IMR-90 (cell line): Measurements from ENCODE around the gene RAPGEF5.

ENCODE experiments used
- FOS ChIP-seq: fragments of 150-350 bp; IDR thresholded peaks from 2 replicates; pipeline ENCODE4 v1.6.1; 2016; ENCODE audit warnings: low read depth, low read length
- POLR2A ChIP-seq: IDR thresholded peaks from 2 replicates; pipeline ENCODE4 v1.6.1; 2012; ENCODE audit warnings: mild to moderate bottlenecking, low read depth, low read length
- TF ChIP-seq, protein P1 (sequence below): fragments of 150-350 bp; IDR thresholded peaks from 2 replicates; pipeline ENCODE4 v1.6.1; 2017; ENCODE audit warnings: mild to moderate bottlenecking, antibody characterized with exemption, low read length, low read depth
- TF ChIP-seq, protein P2 (sequence below): conservative IDR thresholded peaks from 2 replicates; pipeline ENCODE4 v1.5.1; 2012; ENCODE audit warnings: mild to moderate bottlenecking, low read depth, low read length, improper control_type of control experiment

DNA sequence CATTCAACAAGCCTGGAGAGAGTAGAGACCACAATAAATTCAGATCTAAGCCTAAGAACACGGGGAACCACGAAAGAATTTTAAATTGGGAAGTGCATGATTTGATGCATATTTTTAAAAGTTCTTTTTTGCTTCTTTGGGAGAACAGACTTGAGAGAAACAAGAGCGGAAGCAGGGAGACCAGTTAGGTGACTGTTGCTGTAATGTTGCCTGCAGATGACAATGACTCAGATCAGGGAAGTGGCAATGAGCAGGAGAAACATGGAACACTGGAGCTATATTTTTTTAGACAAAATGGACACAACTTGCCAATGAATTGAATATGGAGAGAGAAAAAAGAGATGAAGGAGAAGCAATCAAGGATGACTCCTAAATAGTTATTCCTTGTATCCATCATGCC lies 125.1 kb downstream of the RAPGEF5 start:
- TF ChIP-seq, protein P1, sequence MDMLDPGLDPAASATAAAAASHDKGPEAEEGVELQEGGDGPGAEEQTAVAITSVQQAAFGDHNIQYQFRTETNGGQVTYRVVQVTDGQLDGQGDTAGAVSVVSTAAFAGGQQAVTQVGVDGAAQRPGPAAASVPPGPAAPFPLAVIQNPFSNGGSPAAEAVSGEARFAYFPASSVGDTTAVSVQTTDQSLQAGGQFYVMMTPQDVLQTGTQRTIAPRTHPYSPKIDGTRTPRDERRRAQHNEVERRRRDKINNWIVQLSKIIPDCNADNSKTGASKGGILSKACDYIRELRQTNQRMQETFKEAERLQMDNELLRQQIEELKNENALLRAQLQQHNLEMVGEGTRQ, result no peak
- TF ChIP-seq, protein P2, sequence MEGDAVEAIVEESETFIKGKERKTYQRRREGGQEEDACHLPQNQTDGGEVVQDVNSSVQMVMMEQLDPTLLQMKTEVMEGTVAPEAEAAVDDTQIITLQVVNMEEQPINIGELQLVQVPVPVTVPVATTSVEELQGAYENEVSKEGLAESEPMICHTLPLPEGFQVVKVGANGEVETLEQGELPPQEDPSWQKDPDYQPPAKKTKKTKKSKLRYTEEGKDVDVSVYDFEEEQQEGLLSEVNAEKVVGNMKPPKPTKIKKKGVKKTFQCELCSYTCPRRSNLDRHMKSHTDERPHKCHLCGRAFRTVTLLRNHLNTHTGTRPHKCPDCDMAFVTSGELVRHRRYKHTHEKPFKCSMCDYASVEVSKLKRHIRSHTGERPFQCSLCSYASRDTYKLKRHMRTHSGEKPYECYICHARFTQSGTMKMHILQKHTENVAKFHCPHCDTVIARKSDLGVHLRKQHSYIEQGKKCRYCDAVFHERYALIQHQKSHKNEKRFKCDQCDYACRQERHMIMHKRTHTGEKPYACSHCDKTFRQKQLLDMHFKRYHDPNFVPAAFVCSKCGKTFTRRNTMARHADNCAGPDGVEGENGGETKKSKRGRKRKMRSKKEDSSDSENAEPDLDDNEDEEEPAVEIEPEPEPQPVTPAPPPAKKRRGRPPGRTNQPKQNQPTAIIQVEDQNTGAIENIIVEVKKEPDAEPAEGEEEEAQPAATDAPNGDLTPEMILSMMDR, result no peak
- TF ChIP-seq POLR2A (no peak), FOS (no peak)
